Measurements from ENCODE around the gene TNFAIP8L2. TPM values are rescaled to one million over a fixed set of nuclear protein-coding genes. Genes with fewer than 3 reads are reported as not detected.

The TNFAIP8L2 gene
- total RNA-seq, 1 donor from 2014 or later = 0.82 TPM

DNA sequence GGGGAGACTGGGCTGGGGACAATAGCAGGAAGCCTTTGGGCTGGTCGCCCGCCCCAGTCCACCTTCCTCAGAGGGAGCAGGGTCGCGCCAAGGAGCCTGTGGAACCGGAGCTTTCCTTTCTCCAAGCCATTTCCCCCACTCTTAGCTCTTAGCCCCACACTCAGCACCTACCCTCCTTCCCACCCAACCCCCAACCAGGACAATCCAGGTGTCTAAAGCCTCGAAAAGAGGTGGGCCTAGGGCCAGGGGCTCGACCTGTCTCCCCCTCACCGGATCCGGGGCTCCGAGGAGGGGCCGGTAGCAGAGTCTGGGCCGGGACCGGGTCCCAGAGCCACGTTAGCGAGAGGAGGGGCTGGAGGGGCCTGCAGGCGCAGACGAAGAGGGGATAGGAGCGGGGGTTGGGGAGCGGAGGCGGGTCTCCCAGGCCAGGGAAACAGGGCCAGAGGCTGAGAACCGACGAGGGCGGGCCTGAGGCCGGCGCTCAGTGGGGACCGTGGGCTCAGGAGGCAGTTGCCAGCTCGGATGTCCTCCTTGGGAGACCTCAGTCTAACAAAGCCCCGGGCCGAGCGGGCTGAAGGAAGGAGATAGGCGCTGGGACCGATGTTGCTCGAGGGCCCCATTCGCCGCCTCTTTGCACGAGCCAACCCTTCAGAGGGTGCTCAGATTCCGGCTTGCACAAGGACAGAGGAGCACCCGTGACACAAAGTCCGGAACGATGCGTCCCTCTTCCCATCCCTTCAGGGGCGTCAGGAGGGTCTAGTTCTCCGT lies 11.0 kb upstream of the TNFAIP8L2 start:
- no peak for FAIRE-seq
- DNase-seq (ENCODE audit: low spot score in 2 of 2) = no peak

DNA sequence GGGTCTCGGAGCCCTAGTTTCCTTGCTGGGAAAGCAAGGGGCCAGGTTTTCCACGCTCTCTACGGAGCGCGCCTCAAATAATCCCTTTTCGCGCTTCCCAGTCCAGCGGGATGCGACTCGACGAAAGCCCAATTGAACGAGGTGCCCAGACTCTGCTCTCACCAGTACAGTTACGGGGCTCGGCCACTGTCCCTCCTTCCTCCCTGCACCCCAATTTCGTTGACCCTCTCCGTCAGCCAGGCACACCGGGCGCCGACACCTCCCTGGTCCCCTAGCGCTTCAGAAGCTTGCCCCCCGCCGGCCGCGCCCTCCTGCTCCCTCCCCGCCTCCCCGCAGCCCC lies 10.4 kb upstream of the TNFAIP8L2 start:
- DNase-seq (ENCODE audit: low spot score in 2 of 2) = no peak
- no peak for FAIRE-seq

DNA sequence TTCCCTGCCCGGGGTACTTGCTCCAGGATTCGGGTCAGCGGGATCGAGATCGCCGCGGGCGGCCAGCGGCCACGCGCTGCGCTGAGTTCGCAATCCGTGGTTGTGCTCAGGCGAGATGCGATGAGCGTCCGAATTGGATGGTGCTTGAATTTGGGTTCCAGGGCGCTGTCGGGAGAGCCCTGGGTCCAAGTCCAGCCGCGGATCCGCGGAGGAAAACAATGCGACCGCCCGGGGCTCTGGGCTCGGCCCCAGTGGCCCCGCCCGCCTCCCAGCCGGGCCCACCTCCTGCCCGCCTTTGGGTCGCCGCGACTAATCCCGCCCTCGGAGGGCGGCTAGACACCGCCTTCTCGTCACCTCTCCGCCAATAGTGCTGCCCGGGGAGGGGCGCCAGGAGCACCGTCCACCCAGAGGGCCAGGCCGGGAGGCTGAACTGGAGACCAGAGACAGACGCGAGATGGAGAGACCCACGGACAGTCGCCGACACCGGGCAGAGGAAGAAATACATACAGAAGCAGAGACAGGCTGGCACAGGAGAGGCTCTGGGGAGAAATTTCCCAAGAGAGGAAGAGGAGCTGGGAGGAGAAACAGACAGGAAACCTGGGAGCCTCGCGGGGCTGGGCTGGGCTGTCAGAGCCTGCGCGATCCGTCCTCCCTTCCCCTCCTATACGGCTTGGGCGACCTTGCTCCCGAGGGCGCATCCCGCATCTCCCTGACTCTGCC lies 9.9 kb upstream of the TNFAIP8L2 start, which contains the start of gene SEMA6C:
SEMA6C (minus strand) TSS at position 220 of the 720 bp plus-strand sequence. CDS start 4,010 bp downstream, outside the sequence.
- DNase-seq (ENCODE audit: low spot score in 2 of 2) (peak; percentile 89 to 93), FAIRE-seq (no peak)

DNA sequence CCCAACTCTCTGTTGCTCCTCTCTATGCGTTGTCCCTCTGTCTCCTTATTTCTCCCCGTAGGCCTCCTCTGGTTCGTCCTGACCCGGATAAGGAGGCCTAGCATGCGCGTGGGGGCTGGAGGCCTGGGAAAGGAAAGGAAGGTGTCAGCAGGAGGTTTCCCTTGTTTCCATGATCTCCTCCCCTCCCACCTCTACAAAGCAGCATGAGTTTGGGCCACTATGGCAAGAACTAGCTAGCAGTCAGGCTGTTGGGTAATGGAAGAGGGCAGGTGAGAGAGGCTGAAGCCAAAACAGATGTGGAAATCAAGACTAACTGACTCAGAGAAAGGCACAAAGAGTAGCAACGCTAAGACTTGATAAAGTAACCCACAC lies 9.3 kb upstream of the TNFAIP8L2 start:
- DNase-seq (ENCODE audit: low spot score in 2 of 2) = no peak
- FAIRE-seq = no peak

DNA sequence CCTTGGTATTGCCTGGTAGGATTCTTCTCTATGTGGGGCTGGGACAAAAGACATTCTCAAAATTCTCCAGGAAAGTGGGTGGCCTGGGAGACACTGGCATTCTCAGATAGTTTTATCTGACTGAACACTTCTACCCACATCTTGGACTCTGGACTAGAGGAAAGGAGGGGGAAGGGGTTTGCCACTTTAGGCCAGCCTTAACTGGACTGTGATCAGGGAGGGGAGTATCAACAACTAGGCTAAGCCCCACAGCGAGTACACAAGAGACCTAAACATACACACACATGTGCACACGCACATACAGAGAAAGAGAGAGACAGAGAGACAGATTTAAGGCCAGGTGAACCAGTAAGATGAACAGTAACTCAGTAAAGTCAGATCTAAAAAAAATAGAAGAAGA lies 8.8 kb upstream of the TNFAIP8L2 start:
- DNase-seq (ENCODE audit: low spot score in 2 of 2) = no peak
- no peak for FAIRE-seq

DNA sequence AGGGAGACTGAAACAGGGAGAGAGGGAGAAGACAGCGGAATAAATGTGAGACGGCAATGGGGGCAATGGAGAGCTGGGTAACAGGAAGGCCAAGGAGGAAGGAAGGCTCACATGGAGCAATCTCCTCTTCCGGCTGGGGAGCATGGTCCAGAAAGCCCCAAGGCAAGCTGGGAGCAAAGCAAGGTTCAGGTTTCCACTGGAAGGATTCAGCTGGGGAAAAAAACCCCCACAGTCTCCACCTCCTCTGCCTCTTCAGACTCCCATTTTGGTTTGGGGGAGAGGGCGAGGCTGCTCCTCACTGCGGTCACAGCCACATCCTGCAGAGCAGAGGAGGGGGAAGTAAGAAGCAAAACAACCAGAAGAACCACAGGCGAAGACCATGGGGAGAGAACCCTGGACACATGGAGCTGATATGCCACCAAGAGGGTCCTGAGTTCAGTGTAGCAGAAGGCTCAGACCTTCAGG lies 650 bp downstream of the TNFAIP8L2 start:
- DNase-seq (ENCODE audit: low spot score in 2 of 2) (no peak), FAIRE-seq (no peak)

DNA sequence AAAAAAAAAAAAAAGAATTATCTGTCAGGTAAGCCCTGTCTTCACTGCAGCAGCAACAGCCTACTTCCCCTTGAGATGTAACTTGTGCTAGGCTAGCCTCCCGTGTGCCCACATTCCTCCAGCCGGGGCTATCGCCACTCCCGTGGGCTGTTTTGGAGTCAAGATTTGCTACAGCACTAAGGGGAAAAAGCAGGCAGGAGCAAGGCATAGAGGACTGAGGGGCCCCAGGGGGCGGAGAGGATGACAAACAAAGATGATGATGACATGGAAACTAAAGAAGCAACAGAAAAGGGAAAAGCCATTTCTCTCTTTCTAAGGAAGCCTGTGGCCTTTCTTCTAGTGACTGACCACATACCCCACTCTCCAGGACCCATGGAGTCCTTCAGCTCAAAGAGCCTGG lies 1.9 kb downstream of the TNFAIP8L2 start:
- DNase-seq (ENCODE audit: low spot score in 2 of 2) (no peak), FAIRE-seq (no peak)

DNA sequence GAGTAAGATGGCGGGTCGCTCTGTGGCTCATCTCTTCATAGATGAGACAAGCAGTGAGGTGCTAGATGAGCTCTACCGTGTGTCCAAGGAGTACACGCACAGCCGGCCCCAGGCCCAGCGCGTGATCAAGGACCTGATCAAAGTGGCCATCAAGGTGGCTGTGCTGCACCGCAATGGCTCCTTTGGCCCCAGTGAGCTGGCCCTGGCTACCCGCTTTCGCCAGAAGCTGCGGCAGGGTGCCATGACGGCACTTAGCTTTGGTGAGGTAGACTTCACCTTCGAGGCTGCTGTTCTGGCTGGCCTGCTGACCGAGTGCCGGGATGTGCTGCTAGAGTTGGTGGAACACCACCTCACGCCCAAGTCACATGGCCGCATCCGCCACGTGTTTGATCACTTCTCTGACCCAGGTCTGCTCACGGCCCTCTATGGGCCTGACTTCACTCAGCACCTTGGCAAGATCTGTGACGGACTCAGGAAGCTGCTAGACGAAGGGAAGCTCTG lies 2.4 kb downstream of the TNFAIP8L2 start:
- FAIRE-seq (no peak), DNase-seq (ENCODE audit: low spot score in 2 of 2) (no peak)

DNA sequence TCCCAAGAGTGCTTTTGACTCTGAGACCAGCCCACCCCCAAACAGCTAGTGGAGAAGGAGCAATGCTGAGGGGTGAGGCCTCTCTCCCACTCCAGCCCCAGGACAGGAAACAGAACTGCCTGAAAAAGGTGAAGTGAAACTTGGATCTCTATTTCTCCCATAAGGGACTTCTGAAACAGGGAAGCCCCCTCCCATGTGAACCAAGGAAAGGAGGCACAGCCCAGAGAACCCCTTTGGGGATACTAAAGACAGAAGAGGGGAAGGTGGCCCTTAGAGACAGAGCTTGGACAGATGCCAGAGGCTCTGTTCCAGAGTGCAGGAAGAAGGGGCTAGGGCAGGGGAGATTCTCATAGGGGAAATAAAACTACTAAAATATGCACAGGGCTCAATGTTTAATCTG lies 2.9 kb downstream of the TNFAIP8L2 start:
- FAIRE-seq = no peak
- DNase-seq (ENCODE audit: low spot score in 2 of 2) = no peak

DNA sequence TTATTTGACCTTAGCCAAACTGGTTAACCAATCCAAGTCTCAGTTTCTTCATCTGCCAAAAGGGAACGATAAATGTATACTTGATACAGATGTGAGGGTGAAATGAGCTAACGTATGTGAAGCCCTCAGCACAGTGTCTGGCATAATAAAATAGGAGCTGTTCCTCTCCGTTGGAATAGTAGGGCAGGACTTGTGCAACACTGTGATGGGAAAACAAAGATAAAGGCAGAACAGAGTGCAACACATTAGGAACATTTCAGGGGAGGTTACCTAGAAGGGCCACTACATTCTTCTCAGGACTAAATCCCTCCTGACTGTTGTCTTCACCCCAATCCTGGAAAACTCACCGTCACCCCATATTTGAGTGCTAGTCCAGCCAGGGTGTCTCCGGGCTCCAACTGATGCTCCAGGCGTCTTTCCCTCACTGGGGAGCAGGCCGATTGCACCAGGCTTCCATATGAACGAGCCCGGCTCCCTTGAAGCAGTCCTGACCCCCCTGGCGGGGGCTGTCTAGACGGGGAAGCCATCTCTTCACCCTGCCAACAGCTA lies 8.4 kb downstream of the TNFAIP8L2 start:
- FAIRE-seq (no peak), DNase-seq (ENCODE audit: low spot score in 2 of 2) (no peak)

DNA sequence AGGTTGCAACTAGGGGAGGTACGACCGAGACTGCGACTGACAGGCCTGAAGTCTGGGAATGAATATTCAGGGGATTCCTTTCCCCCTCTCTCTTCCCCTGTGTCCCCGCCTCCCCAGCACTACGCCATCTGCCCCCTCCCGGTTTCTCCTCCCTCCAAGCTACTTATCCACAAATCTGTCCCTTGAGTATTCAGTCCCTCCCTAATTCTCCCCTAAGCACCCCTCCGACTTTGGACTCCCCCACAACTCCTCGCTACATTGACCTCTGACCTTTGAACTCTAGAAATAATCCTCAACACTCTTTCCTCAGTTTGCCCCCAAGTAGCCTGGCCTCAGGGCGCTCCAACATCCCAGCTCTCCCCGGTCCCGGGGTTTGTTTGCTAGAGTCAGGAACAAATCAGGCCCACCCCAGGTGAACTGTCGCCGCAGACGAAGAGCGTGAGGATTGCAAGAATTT lies 8.9 kb downstream of the TNFAIP8L2 start:
- FAIRE-seq (no peak), DNase-seq (ENCODE audit: low spot score in 2 of 2) (peak; percentile 34 to 60)

DNA sequence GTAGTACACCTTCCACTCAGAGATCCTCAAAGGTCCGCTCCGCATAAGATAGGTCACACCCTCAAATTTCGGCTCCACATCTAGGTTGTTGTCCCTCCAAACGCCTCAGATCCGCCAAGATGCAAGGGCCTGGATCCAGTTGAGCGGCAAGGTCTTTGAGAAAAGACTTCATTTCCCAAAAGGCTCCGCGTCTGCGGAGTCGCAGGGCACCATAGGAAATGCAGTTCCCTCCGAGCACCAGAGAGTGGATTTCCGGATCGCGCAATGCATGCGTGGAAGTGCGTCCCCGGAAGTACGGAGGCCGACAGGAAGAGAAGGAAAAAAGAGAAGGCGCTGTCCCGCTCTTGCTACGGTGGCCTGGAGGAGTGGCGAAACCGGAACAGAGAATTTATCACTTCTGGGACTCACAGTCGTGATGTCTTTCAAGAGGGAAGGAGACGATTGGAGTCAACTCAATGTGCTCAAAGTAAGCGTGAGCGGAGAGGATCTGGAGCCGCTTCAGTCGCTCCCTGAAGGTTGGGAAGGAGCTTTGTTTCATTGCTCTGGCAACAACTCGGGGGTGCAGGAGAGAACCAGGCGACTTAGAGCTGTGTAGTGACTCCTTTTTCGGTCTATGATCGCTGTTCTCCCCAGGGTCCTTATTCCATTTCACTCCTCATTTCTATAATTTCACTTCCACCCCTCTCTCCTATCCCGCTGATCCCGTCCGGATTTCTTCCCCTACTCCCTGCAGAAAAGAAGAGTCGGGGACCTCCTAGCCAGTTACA lies 9.5 kb downstream of the TNFAIP8L2 start, which contains the start of the genes LYSMD1 and SCNM1:
LYSMD1 (minus strand) TSS at position 165 of the 767 bp plus-strand sequence. CDS start 644 bp downstream, outside the sequence.
SCNM1 (plus strand) TSS at position 407 of the 767 bp plus-strand sequence; CDS start at position 416, 9 bp downstream.
- FAIRE-seq (no peak), DNase-seq (ENCODE audit: low spot score in 2 of 2) (peak; percentile 86 to 92)

DNA sequence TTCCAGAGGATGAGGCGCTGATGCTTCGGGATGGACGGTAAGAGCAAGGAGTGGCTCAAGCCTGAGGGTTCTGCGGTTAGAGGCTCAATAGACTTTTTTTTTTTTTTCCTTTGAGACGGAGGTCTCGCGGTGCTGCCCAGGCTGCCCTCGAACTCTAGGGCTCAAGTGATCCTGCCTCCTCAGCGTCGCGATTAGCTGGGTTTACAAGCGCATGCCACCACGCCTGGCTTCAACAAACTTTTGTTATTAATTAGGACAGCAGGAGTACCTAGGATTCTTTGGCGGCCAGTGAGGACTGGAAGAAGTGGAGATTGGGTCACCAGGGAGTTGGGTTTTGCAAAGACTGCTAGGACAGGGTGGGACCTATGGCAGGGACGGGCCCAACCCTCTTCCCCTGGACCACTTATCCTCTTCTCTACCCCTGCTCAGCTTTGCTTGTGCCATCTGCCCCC lies 10.1 kb downstream of the TNFAIP8L2 start:
- DNase-seq (ENCODE audit: low spot score in 2 of 2) (no peak), FAIRE-seq (no peak)

DNA sequence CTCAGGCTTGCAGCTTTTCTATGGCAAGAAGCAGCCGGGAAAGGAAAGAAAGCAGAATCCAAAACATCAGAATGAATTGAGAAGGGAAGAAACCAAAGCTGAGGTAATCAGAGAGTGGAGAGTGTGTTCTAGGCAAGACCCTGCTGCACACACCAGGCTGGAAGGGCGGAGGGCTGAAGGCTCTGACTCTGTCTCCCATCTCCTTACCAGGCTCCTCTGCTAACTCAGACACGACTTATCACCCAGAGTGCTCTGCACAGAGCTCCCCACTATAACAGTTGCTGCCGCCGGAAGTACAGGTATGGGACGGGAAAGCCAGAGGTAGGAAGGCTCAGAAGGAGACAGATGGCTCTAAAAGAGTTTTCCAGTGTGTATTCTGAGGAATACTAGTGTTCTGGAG lies 10.7 kb downstream of the TNFAIP8L2 start:
- FAIRE-seq (no peak), DNase-seq (ENCODE audit: low spot score in 2 of 2) (no peak)

DNA sequence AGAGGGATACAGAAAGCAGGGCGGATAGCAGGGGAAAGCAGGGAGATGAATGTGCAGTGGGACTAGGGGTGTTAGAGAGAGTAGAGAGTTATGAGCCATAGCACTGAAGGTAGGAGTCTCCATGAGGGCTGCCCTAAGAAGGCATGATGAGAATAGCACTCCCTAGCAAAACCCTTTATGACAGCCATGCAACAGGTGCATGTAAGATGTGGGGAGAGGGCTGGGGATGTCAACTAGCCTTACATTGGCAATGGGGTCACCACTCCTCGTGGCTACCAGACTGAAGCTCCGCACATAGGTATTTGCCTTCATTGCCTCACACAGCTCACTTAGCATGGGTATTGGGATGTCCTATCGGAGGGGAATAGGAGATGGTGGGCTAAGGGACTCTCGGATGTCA lies 14.7 kb downstream of the TNFAIP8L2 start:
- DNase-seq (ENCODE audit: low spot score in 2 of 2) = no peak
- no peak for FAIRE-seq

DNA sequence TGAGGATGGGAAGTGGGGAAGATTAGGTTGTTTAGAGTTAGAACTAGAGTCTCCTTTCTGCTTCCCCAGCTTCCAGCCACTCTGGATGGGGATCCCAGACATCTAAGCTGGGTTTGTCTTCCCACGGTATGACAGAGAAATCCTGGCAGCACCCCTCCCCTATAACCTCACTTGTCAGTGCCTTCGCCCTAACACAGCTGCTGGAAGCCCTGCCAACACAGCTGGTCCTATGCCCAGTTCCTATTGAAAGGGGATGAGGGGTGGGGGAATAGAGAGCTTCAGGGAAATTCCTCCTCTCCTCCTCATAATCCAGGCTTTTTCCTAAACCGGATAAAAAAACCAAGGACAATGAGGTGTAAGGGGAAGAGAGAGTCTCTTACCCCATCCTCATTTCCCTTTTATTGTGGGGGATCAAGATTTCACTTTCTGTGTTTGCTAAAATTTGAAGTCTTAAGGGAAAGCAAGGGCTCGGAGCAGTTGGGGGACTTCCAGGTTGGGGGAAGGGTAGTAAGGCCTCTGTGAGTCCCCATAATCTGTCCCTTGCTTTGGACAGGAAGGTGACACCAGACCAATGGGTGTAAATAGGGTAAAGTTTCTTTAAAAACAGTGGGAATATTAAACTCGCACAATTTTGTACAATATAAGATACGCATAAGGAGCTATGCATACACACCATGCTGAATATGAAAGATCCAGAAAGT lies 18.7 kb downstream of the TNFAIP8L2 start:
- no peak for FAIRE-seq
- peak; percentile 59 for DNase-seq (ENCODE audit: low spot score in 2 of 2)

DNA sequence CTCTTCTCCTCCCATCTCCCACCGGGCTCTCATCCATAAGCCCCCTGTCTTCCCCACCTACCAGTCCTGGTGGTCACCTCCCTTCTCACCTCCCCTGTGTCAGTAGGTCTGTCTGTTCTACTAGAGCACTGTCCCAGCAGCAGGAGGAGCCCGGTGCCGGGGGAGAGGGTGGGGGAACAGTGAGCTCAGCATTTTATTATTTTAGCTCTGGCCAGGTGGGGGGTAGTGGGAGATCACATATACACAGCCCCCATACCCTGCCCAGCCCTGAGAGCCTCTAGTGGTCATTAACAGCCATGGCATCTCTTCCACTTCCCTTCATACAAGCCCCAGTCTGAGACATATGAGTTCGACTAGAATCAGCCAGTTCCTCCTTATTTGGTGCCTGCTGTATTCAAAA lies 19.4 kb downstream of the TNFAIP8L2 start, which contains the start of gene TMOD4:
TMOD4 (minus strand) TSS at position 119 of the 400 bp plus-strand sequence. CDS start 1,106 bp downstream, outside the sequence.
- DNase-seq (ENCODE audit: low spot score in 2 of 2) (no peak), FAIRE-seq (no peak)

DNA sequence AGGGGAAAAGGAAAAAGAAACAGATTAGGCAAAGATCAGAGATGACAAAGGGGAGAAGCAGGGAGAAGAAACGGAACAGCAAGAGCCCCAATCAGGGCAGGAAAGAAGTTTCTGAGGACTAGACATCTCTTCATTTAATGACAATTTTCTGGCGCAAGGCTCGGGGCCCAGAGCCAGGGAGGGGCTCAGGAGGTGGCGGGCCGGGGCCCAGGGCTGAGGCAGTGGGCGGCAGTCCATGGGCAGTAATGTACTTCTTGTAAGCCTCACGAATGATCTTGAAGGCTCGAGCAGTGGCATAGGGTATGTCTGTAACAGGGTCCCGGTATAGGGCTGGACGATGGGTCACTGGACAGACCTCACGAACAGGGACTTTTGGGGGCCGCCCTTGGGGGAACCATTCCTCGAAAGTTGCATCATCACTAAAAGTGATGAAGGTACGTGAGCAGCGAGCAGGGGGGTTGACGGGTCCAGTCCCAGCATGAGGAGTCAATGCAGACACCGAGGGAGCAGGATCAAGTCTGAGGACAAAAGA lies 20.1 kb downstream of the TNFAIP8L2 start:
- DNase-seq (ENCODE audit: low spot score in 2 of 2) (no peak), FAIRE-seq (no peak)

DNA sequence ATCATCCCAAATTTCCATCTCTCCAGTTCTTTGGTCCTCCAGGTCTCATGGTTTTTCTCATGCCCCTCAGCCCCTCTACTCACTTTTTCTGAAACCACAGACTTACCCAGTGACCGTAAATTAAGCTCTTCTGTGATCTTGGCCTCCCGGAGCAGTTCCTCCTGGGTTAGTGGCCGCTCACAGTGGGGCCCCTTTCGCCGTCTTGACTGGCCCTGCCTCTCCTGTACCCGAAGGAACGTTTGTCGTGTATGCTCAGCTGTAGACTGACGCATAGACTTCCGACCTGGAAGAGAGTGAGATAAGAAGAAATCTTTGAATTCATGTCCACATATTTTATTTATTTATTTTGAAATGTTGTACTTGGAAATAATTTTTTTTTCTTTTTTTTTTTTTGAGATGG lies 27.8 kb downstream of the TNFAIP8L2 start:
- DNase-seq (ENCODE audit: low spot score in 2 of 2) = no peak
- FAIRE-seq = no peak
